Prostate gland (tissue), 2 donors: ENCODE data around the gene DRG2.

ENCODE experiments used
- CTCF ChIP-seq, 4 experiments: fragments of 200-600 bp in 2 of 4; fragments of 450-650 bp in 2 of 4; sonication (generic) in 2 of 4; IDR thresholded peaks; 1 replicate in 3 of 4; 2 replicates in 1 of 4; pipeline ENCODE4 v1.5.1; 2016 to 2019; ENCODE audit warnings: antibody characterized with exemption in 4 of 4, mild to moderate bottlenecking in 2 of 4, moderate library complexity in 2 of 4
- POLR2A ChIP-seq: fragments of 450-650 bp; IDR thresholded peaks from one replicate; pipeline ENCODE4 v1.6.1; 2016; ENCODE audit warnings: antibody characterized with exemption, mild to moderate bottlenecking
- POLR2AphosphoS5 ChIP-seq: sonication (generic); formaldehyde crosslinking; IDR thresholded peaks from one replicate; pipeline ENCODE4 v1.6.1; 2017; ENCODE audit warnings: antibody characterized with exemption

GRCh38 chr17:18155179-18155578 lies 67.4 kb downstream of the DRG2 start:
- TF ChIP-seq POLR2AphosphoS5 (no peak), POLR2A (no peak), CTCF (IDR thresholded peaks at IDR 0.05) (no peak)
